GM10266 (cell line): ENCODE results near the gene NPC1.

ENCODE experiments used
- DNase-seq: peaks from one replicate; pipeline ENCODE4 v3.0.0; 2012; ENCODE audit errors: extremely low spot score
- CTCF ChIP-seq: IDR thresholded peaks from 2 replicates; pipeline ENCODE4 v1.5.1; 2012; ENCODE audit warnings: mild to moderate bottlenecking, low read depth; ENCODE audit not compliant: control insufficient read depth, insufficient read depth; ENCODE audit errors: missing control alignments

NPC1 gene

GRCh38 chr18:23591011-23591410 lies 4.7 kb upstream of the NPC1 start:
- DNase-seq: no peak
- no peak for TF ChIP-seq CTCF

- no peak for TF ChIP-seq CTCF
- no peak for DNase-seq
Measured at GRCh38 chr18:23588836-23589560, 2.7 kb upstream of the NPC1 start.

GRCh38 chr18:23587220-23587642 lies 925 bp upstream of the NPC1 start:
- no peak for DNase-seq

GRCh38 chr18:23585897-23586248 lies 433 bp downstream of the NPC1 start:
- DNase-seq: no peak

More at GRCh38 chr18:23587220-23587642, 925 bp upstream of the NPC1 start:
- no peak for TF ChIP-seq CTCF

GRCh38 chr18:23585007-23585871 lies 1.1 kb downstream of the NPC1 start:
- DNase-seq: peak; percentile 44
- no peak for TF ChIP-seq CTCF

More at GRCh38 chr18:23585897-23586248, 433 bp downstream of the NPC1 start:
- no peak for TF ChIP-seq CTCF

GRCh38 chr18:23584019-23584983 lies 2.0 kb downstream of the NPC1 start:
- DNase-seq: no peak
- no peak for TF ChIP-seq CTCF
